IPS-20b (cell line): Measurements from ENCODE around the gene PID1.

Experiments
- H3K27ac ChIP-seq: one replicate; pipeline ENCODE4 v1.5.1; 2013; ENCODE audit warnings: low read length
- H3K27me3 ChIP-seq: 2 replicates; pipeline ENCODE4 v1.6.1; 2013; ENCODE audit warnings: mild to moderate bottlenecking, low read length, inconsistent platforms; ENCODE audit not compliant: insufficient read depth
- H3K36me3 ChIP-seq: 2 replicates; pipeline ENCODE4 v1.6.1; 2013; ENCODE audit warnings: low read depth, mild to moderate bottlenecking, inconsistent platforms, low read length, moderate library complexity; ENCODE audit not compliant: insufficient read depth
- H3K4me1 ChIP-seq: 2 replicates; pipeline ENCODE4 v1.6.1; 2013; ENCODE audit warnings: mild to moderate bottlenecking, control low read depth, inconsistent platforms, low read length, moderate library complexity; ENCODE audit not compliant: insufficient read depth
- H3K4me3 ChIP-seq: 2 replicates; pipeline ENCODE4 v1.5.1; 2013; ENCODE audit warnings: mild to moderate bottlenecking, low read length, inconsistent platforms
- H3K9ac ChIP-seq: 2 replicates; pipeline ENCODE4 v1.6.1; 2013; ENCODE audit warnings: low read depth, mild to moderate bottlenecking, inconsistent platforms, low read length, moderate library complexity
- H3K9me3 ChIP-seq: 2 replicates; pipeline ENCODE4 v1.6.1; 2013; ENCODE audit warnings: mild to moderate bottlenecking, low read depth, low read length, inconsistent platforms; ENCODE audit not compliant: insufficient read depth

PID1 gene

GRCh38 chr2:229282758-229283546 lies 11.9 kb upstream of the PID1 start:
- Histone ChIP-seq H3K36me3 (no peaks in the 10 kb centered on the region), H3K27ac (no peak overlapping the region), H3K4me1 (no peaks in the 10 kb centered on the region), H3K9ac (no peak overlapping the region), H3K4me3 (no peak overlapping the region), H3K27me3 (no peaks in the 10 kb centered on the region), H3K9me3 (no peaks in the 10 kb centered on the region)

GRCh38 chr2:229279516-229279915 lies 8.4 kb upstream of the PID1 start:
- Histone ChIP-seq H3K9ac (no peak overlapping the region), H3K27ac (no peak overlapping the region), H3K9me3 (no peaks in the 10 kb centered on the region), H3K36me3 (no peaks in the 10 kb centered on the region), H3K4me3 (no peak overlapping the region), H3K4me1 (no peaks in the 10 kb centered on the region), H3K27me3 (no peaks in the 10 kb centered on the region)

GRCh38 chr2:229275506-229275905 lies 4.4 kb upstream of the PID1 start:
- Histone ChIP-seq H3K27me3 (peaks cover 21% of the 10 kb centered on the region), H3K4me3 (no peak overlapping the region), H3K9ac (no peak overlapping the region), H3K9me3 (no peaks in the 10 kb centered on the region), H3K36me3 (no peaks in the 10 kb centered on the region), H3K27ac (no peak overlapping the region), H3K4me1 (peaks cover 6% of the 10 kb centered on the region; the same call in 1 of the 2 replicates)

GRCh38 chr2:229273723-229274338 lies 2.7 kb upstream of the PID1 start:
- H3K27me3 ChIP-seq = peaks cover 36% of the 10 kb centered on the region
- H3K9me3 ChIP-seq = no peaks in the 10 kb centered on the region
- H3K4me3 ChIP-seq = peak overlapping the region; percentile 30; the same call in 1 of the 2 replicates
- H3K27ac ChIP-seq = no peak overlapping the region
- H3K9ac ChIP-seq = no peak overlapping the region
- H3K36me3 ChIP-seq = no peaks in the 10 kb centered on the region
- H3K4me1 ChIP-seq = peaks cover 6% of the 10 kb centered on the region; the same call in 1 of the 2 replicates

- H3K4me3 ChIP-seq = peak overlapping the region; percentile 30; the same call in 1 of the 2 replicates
- peaks cover 6% of the 10 kb centered on the region; the same call in 1 of the 2 replicates for H3K4me1 ChIP-seq
Observed at GRCh38 chr2:229273006-229273722, 2.1 kb upstream of the PID1 start.

GRCh38 chr2:229269941-229270340 lies 1.1 kb downstream of the PID1 start:
- no peaks in the 10 kb centered on the region for H3K9me3 ChIP-seq
- H3K9ac ChIP-seq = no peak overlapping the region
- no peak overlapping the region for H3K27ac ChIP-seq
- peaks cover 36% of the 10 kb centered on the region for H3K27me3 ChIP-seq
- peaks cover 6% of the 10 kb centered on the region; the same call in 1 of the 2 replicates for H3K4me1 ChIP-seq
- peak overlapping the region; percentile 65; the same call in 1 of the 2 replicates for H3K4me3 ChIP-seq
- H3K36me3 ChIP-seq = no peaks in the 10 kb centered on the region

More at GRCh38 chr2:229273006-229273722, 2.1 kb upstream of the PID1 start:
- Histone ChIP-seq H3K27me3 (peaks cover 36% of the 10 kb centered on the region), H3K9ac (no peak overlapping the region), H3K9me3 (no peaks in the 10 kb centered on the region), H3K36me3 (no peaks in the 10 kb centered on the region), H3K27ac (no peak overlapping the region)

- Histone ChIP-seq H3K4me3 (no peak overlapping the region), H3K27ac (no peak overlapping the region), H3K27me3 (peaks cover 36% of the 10 kb centered on the region), H3K9ac (no peak overlapping the region), H3K4me1 (peaks cover 6% of the 10 kb centered on the region; the same call in 1 of the 2 replicates), H3K36me3 (no peaks in the 10 kb centered on the region), H3K9me3 (no peaks in the 10 kb centered on the region)
Observed at GRCh38 chr2:229269146-229269545, 1.9 kb downstream of the PID1 start.

- H3K4me1 ChIP-seq = peaks cover 6% of the 10 kb centered on the region; the same call in 1 of the 2 replicates
- H3K36me3 ChIP-seq = no peaks in the 10 kb centered on the region
- H3K27me3 ChIP-seq = peaks cover 36% of the 10 kb centered on the region
- no peak overlapping the region for H3K4me3 ChIP-seq
- H3K9me3 ChIP-seq = no peaks in the 10 kb centered on the region
- no peak overlapping the region for H3K9ac ChIP-seq
- no peak overlapping the region for H3K27ac ChIP-seq
Observed at GRCh38 chr2:229268626-229269025, 2.5 kb downstream of the PID1 start.

- no peaks in the 10 kb centered on the region for H3K4me1 ChIP-seq
- H3K9me3 ChIP-seq = no peaks in the 10 kb centered on the region
- peaks cover 26% of the 10 kb centered on the region for H3K27me3 ChIP-seq
- no peaks in the 10 kb centered on the region for H3K36me3 ChIP-seq
- no peak overlapping the region for H3K27ac ChIP-seq
- no peak overlapping the region for H3K4me3 ChIP-seq
- no peak overlapping the region for H3K9ac ChIP-seq
Observed at GRCh38 chr2:229267080-229267479, 4.0 kb downstream of the PID1 start.

- Histone ChIP-seq H3K4me1 (no peaks in the 10 kb centered on the region), H3K36me3 (no peaks in the 10 kb centered on the region), H3K4me3 (no peak overlapping the region), H3K27me3 (peaks cover 18% of the 10 kb centered on the region), H3K9ac (no peak overlapping the region), H3K9me3 (no peaks in the 10 kb centered on the region), H3K27ac (no peak overlapping the region)
Observed at GRCh38 chr2:229265727-229266126, 5.4 kb downstream of the PID1 start.

- Histone ChIP-seq H3K9me3 (no peaks in the 10 kb centered on the region), H3K4me3 (no peak overlapping the region)
Observed at GRCh38 chr2:229261599-229261998, 9.5 kb downstream of the PID1 start.

More at GRCh38 chr2:229261599-229261998, 9.5 kb downstream of the PID1 start:
- Histone ChIP-seq H3K4me1 (no peaks in the 10 kb centered on the region), H3K9ac (no peak overlapping the region), H3K36me3 (no peaks in the 10 kb centered on the region), H3K27me3 (no peaks in the 10 kb centered on the region), H3K27ac (no peak overlapping the region)
